Liver (tissue), 9 donors: Measurements from ENCODE around the gene SSBP2. TPM values are rescaled to one million over a fixed set of nuclear protein-coding genes. Genes with fewer than 3 reads are reported as not detected.

Experiments used
- DNase-seq: peaks from one replicate; pipeline ENCODE4 v3.0.0-alpha.2; 2017; ENCODE audit warnings: low spot score
- H3K27ac ChIP-seq, 2 donors: one replicate each; pipeline ENCODE4 v1.7.0; 2013; ENCODE audit warnings: inconsistent platforms in 2 of 2, low read length in 2 of 2, control low read depth in 1 of 2, low read depth in 1 of 2, mild to moderate bottlenecking in 1 of 2
- H3K27me3 ChIP-seq, 4 donors: one replicate each; pipeline versions ENCODE4 v1.6.1 to v1.7.0; 2013; ENCODE audit warnings: low read length in 3 of 4, inconsistent platforms in 1 of 4, mild to moderate bottlenecking in 1 of 4, moderate library complexity in 1 of 4; ENCODE audit not compliant: control insufficient read depth in 4 of 4, insufficient read depth in 4 of 4
- H3K36me3 ChIP-seq, 4 donors: one replicate each; pipeline versions ENCODE4 v1.6.1 to v1.7.0; 2013; ENCODE audit warnings: low read length in 3 of 4, mild to moderate bottlenecking in 3 of 4, low read depth in 1 of 4, moderate library complexity in 1 of 4; ENCODE audit not compliant: control insufficient read depth in 4 of 4, insufficient read depth in 3 of 4
- H3K4me1 ChIP-seq, 4 donors: one replicate each; pipeline versions ENCODE4 v1.6.1 to v1.7.0; 2013; ENCODE audit warnings: low read length in 3 of 4, mild to moderate bottlenecking in 3 of 4, moderate library complexity in 1 of 4; ENCODE audit not compliant: control insufficient read depth in 4 of 4, insufficient read depth in 4 of 4
- H3K4me3 ChIP-seq, 3 donors: one replicate each; pipeline versions ENCODE4 v1.6.1 to v1.7.0; 2013; ENCODE audit warnings: low read length in 3 of 3, control low read depth in 1 of 3, low read depth in 1 of 3, mild to moderate bottlenecking in 1 of 3
- H3K9ac ChIP-seq, 2 donors: one replicate each; pipeline ENCODE4 v1.7.0; 2013; ENCODE audit warnings: low read length in 2 of 2, mild to moderate bottlenecking in 2 of 2, moderate library complexity in 2 of 2, control low read depth in 1 of 2, low read depth in 1 of 2
- H3K9me3 ChIP-seq, 4 donors: one replicate each; pipeline versions ENCODE4 v1.6.1 to v1.7.0; 2013; ENCODE audit warnings: low read length in 3 of 4; ENCODE audit not compliant: control insufficient read depth in 4 of 4
- EGR1 ChIP-seq, 2 donors: IDR thresholded peaks; 2 replicates each; pipeline ENCODE4 v1.6.1; 2016 to 2018; ENCODE audit warnings: antibody characterized with exemption in 2 of 2, low read depth in 2 of 2
- FOXA1 ChIP-seq: IDR thresholded peaks from 2 replicates; pipeline ENCODE4 v1.6.1; 2016; ENCODE audit warnings: antibody characterized with exemption
- FOXA2 ChIP-seq: IDR thresholded peaks from 2 replicates; pipeline ENCODE4 v1.6.1; 2016; ENCODE audit warnings: antibody characterized with exemption
- GABPA ChIP-seq, 2 donors: IDR thresholded peaks in 1 of 2; conservative IDR thresholded peaks in 1 of 2; 2 replicates each; pipeline ENCODE4 v1.6.1; 2016; ENCODE audit warnings: antibody characterized with exemption in 2 of 2, mild to moderate bottlenecking in 1 of 2, moderate library complexity in 1 of 2
- HNF4A ChIP-seq, 2 donors: conservative IDR thresholded peaks; 2 replicates each; pipeline ENCODE4 v1.6.1; 2016; ENCODE audit warnings: antibody characterized with exemption in 2 of 2, mild to moderate bottlenecking in 2 of 2
- HNF4G ChIP-seq: IDR thresholded peaks from 2 replicates; pipeline ENCODE4 v1.6.1; 2016; ENCODE audit warnings: antibody characterized with exemption
- JUND ChIP-seq, 2 donors: IDR thresholded peaks; 2 replicates each; pipeline ENCODE4 v1.6.1; 2016; ENCODE audit warnings: antibody characterized with exemption in 2 of 2
- NR2F2 ChIP-seq: IDR thresholded peaks from 2 replicates; pipeline ENCODE4 v1.6.1; 2016; ENCODE audit warnings: antibody characterized with exemption
- RAD21 ChIP-seq, 2 donors: IDR thresholded peaks; 2 replicates each; pipeline ENCODE4 v1.6.1; 2016; ENCODE audit warnings: antibody characterized with exemption in 2 of 2, mild to moderate bottlenecking in 2 of 2
- RXRA ChIP-seq, 2 donors: IDR thresholded peaks; 2 replicates each; pipeline ENCODE4 v1.6.1; 2017 to 2018; ENCODE audit warnings: antibody characterized with exemption in 2 of 2, mild to moderate bottlenecking in 1 of 2
- SP1 ChIP-seq: IDR thresholded peaks from 2 replicates; pipeline ENCODE4 v1.6.1; 2018; ENCODE audit warnings: antibody characterized with exemption, mild to moderate bottlenecking
- TAF1 ChIP-seq: conservative IDR thresholded peaks from 2 replicates; pipeline ENCODE4 v1.6.1; 2016; ENCODE audit warnings: antibody characterized with exemption, mild to moderate bottlenecking
- YY1 ChIP-seq: IDR thresholded peaks from 2 replicates; pipeline ENCODE4 v1.6.1; 2016; ENCODE audit warnings: antibody characterized with exemption, mild to moderate bottlenecking
- WGBS: extraction: QIAGEN DNeasy Blood & Tissue Kit; methylation state at CpG from one replicate; pipeline ENCODE4 v1.1.7; 2013; 5-methylcytosine and 5-hydroxymethylcytosine counted together
- polyA plus RNA-seq, 2 donors: library from polyadenylated mRNA; stranded (reverse) in 1 of 2; unstranded in 1 of 2; fragments of 200-250 nt in 1 of 2; fragments of >200 nt in 1 of 2; fragmentation: Nextera tagmentation in 1 of 2; extraction: Ambion mirVana in 1 of 2; gene quantifications; one replicate each; pipeline versions ENCODE4 v1.2.1 to v1.2.3, GENCODE V29; 2013 to 2015
- total RNA-seq, 2 donors: library from RNA; depleted of rRNA; stranded (reverse); fragments of >200 nt; gene quantifications; one replicate each; pipeline ENCODE4 v1.2.3, GENCODE V29; 2014
- TF ChIP-seq, protein P1 (sequence below): IDR thresholded peaks from 2 replicates; pipeline ENCODE4 v1.6.1; 2016; ENCODE audit warnings: antibody characterized with exemption
- TF ChIP-seq, protein P2 (sequence below): fragments of 150-350 bp; IDR thresholded peaks from 2 replicates; pipeline ENCODE4 v1.5.1; 2017; ENCODE audit warnings: improper control_type of control experiment, low read depth, low read length; ENCODE audit not compliant: missing input control
- TF ChIP-seq, protein P3 (sequence below): IDR thresholded peaks from 2 replicates; pipeline ENCODE4 v1.6.1; 2016; ENCODE audit warnings: antibody characterized with exemption
- TF ChIP-seq, protein P4 (sequence below): IDR thresholded peaks from 2 replicates; pipeline ENCODE4 v1.6.1; 2016; ENCODE audit warnings: antibody characterized with exemption
- donor health status: healthy.
- donor health status: healthy.
- donor health status: healthy.
- donor health status: healthy.
- donor health status: healthy.

The SSBP2 gene
- total and polyA plus RNA-seq, 4 donors: 2.2 to 10.1 (median 4.1) TPM

DNA sequence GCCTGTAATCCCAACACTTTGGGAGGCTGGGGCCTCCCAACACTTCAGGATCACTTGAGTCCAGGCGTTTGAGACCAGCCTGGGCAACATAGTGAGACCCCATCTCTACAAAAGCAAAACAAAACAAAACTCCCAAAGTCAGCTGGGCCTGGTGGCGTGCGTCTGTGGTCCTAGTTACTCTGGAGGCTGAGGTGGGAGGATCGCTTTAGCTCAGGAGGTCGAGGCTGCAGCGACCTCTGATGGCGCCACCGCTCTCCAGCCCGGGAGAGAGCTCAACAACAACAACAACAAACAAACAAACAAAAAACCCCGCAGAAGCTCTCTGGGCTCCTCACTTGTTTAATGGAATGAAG lies 357.5 kb downstream of the SSBP2 start:
- WGBS: 13% methylated on average over 10 of the region's 10 CpGs
- TF ChIP-seq, protein P1, sequence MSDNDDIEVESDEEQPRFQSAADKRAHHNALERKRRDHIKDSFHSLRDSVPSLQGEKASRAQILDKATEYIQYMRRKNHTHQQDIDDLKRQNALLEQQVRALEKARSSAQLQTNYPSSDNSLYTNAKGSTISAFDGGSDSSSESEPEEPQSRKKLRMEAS: no peak
- TF ChIP-seq RAD21 (IDR thresholded peaks at IDR 0.05) (peak in 1 of 2 donors; percentile 41), NR2F2 (no peak)
- TF ChIP-seq, protein P2, sequence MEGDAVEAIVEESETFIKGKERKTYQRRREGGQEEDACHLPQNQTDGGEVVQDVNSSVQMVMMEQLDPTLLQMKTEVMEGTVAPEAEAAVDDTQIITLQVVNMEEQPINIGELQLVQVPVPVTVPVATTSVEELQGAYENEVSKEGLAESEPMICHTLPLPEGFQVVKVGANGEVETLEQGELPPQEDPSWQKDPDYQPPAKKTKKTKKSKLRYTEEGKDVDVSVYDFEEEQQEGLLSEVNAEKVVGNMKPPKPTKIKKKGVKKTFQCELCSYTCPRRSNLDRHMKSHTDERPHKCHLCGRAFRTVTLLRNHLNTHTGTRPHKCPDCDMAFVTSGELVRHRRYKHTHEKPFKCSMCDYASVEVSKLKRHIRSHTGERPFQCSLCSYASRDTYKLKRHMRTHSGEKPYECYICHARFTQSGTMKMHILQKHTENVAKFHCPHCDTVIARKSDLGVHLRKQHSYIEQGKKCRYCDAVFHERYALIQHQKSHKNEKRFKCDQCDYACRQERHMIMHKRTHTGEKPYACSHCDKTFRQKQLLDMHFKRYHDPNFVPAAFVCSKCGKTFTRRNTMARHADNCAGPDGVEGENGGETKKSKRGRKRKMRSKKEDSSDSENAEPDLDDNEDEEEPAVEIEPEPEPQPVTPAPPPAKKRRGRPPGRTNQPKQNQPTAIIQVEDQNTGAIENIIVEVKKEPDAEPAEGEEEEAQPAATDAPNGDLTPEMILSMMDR: peak; percentile 2
- Histone ChIP-seq H3K9me3 (no peaks in the 10 kb centered on the region), H3K27me3 (no peaks in the 10 kb centered on the region), H3K4me1 (peaks cover 10 to 45% (median 12%) of the 10 kb centered on the region in 4 donors), H3K36me3 (no peaks in the 10 kb centered on the region), H3K9ac (peak overlapping the region in 1 of 2 donors; percentile 49), H3K27ac (peak overlapping the region; percentile 53 to 88), H3K4me3 (peak overlapping the region; percentile 45 to 98 (median 76))
- no peak for DNase-seq

DNA sequence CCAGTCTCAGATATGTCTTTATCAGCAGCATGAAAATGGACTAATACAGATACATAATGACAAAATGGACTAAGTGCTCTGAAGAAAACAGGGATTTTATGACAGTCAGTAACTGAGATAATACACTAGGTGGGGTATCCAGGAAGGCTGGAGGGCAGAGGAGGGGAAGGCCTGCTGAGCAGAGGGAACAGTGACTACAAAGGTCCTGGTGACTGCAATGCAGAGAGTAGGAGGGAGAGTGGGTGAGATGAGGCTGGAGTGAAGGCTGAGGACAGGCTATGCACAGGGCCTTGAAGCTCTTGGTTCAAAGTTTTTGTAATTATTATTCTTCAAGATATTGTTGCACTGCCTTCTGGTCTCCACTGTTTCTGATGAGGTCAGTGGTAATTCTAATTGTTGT lies 361.9 kb downstream of the SSBP2 start:
- Histone ChIP-seq H3K36me3 (peaks cover 0 to 5% (median 2%) of the 10 kb centered on the region in 4 donors), H3K27ac (no peak overlapping the region), H3K27me3 (no peaks in the 10 kb centered on the region), H3K4me3 (no peak overlapping the region), H3K9ac (no peak overlapping the region), H3K9me3 (no peaks in the 10 kb centered on the region), H3K4me1 (peaks cover 0 to 34% (median 6%) of the 10 kb centered on the region in 4 donors)
- DNase-seq: no peak
- no peak for TF ChIP-seq TAF1
- TF ChIP-seq NR2F2: no peak
- TF ChIP-seq, protein P3, sequence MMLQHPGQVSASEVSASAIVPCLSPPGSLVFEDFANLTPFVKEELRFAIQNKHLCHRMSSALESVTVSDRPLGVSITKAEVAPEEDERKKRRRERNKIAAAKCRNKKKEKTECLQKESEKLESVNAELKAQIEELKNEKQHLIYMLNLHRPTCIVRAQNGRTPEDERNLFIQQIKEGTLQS: no peak
- TF ChIP-seq HNF4G: no peak
- no peak for TF ChIP-seq EGR1 (IDR thresholded peaks at IDR 0.05; ENCODE audit: low read depth in 2 of 2)
- TF ChIP-seq YY1: no peak

DNA sequence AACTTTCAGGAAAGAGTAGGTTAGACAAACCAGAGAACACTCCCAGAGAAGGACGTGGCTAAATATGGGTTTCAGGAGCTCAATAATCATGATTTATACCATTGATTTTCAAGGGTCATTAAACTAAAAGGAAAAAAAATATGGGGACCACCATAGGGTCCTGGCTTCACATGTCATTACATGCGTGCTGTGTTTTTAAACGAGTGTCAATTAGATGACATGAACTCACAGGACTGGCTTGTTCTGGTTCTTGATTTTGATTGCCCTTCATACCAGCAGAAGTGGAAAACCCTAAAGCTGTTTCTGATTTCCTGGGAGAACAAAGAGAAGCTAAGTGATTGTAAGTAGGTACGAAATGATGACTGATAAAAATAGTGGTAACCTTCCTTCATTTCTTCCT lies 362.7 kb downstream of the SSBP2 start:
- Histone ChIP-seq H3K36me3 (peaks cover 0 to 7% (median 3%) of the 10 kb centered on the region in 4 donors), H3K27me3 (no peaks in the 10 kb centered on the region), H3K9ac (no peak overlapping the region), H3K27ac (no peak overlapping the region), H3K4me1 (peaks cover 0 to 30% (median 6%) of the 10 kb centered on the region in 4 donors), H3K4me3 (no peak overlapping the region), H3K9me3 (no peaks in the 10 kb centered on the region)
- 92% methylated on average over 4 of the region's 4 CpGs for WGBS
- no peak for TF ChIP-seq YY1
- TF ChIP-seq, protein P4, sequence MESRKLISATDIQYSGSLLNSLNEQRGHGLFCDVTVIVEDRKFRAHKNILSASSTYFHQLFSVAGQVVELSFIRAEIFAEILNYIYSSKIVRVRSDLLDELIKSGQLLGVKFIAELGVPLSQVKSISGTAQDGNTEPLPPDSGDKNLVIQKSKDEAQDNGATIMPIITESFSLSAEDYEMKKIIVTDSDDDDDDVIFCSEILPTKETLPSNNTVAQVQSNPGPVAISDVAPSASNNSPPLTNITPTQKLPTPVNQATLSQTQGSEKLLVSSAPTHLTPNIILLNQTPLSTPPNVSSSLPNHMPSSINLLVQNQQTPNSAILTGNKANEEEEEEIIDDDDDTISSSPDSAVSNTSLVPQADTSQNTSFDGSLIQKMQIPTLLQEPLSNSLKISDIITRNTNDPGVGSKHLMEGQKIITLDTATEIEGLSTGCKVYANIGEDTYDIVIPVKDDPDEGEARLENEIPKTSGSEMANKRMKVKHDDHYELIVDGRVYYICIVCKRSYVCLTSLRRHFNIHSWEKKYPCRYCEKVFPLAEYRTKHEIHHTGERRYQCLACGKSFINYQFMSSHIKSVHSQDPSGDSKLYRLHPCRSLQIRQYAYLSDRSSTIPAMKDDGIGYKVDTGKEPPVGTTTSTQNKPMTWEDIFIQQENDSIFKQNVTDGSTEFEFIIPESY: no peak
- no peak for TF ChIP-seq JUND (IDR thresholded peaks at IDR 0.05)
- TF ChIP-seq EGR1 (IDR thresholded peaks at IDR 0.05; ENCODE audit: low read depth in 2 of 2): no peak
- TF ChIP-seq FOXA1: no peak
- no peak for TF ChIP-seq GABPA (IDR thresholded peaks at IDR 0.05 in 1 of 2, conservative IDR thresholded peaks at IDR 0.05 in 1 of 2)
- no peak for TF ChIP-seq SP1
- no peak for TF ChIP-seq FOXA2
- no peak for TF ChIP-seq HNF4A (conservative IDR thresholded peaks at IDR 0.05)
- no peak for TF ChIP-seq HNF4G
- TF ChIP-seq RXRA (IDR thresholded peaks at IDR 0.05): no peak
- no peak for TF ChIP-seq RAD21 (IDR thresholded peaks at IDR 0.05)
- DNase-seq: no peak
